HFFc6 (cell line): ENCODE data around the gene GNGT2. TPM values are rescaled to one million over a fixed set of nuclear protein-coding genes. Genes with fewer than 3 reads are reported as not detected.

Source experiments
- DNase-seq: peaks from one replicate; pipeline ENCODE4 v3.0.0-alpha.2; 2018
- H3K27ac Mint-ChIP-seq: 2 replicates; pipeline ENCODE4 v1.8.0; 2020; ENCODE audit warnings: mild to moderate bottlenecking, mixed read lengths
- H3K27me3 Mint-ChIP-seq: 2 replicates; pipeline ENCODE4 v1.8.0; 2021; ENCODE audit warnings: mild to moderate bottlenecking, moderate library complexity, mixed read lengths; ENCODE audit not compliant: insufficient read depth
- H3K36me3 Mint-ChIP-seq: 2 replicates; pipeline ENCODE4 v1.8.0; 2021; ENCODE audit warnings: low read depth, mixed read lengths
- H3K4me1 Mint-ChIP-seq: 2 replicates; pipeline ENCODE4 v1.8.0; 2020; ENCODE audit warnings: low read depth, mixed read lengths
- H3K4me3 Mint-ChIP-seq: 2 replicates; pipeline ENCODE4 v1.8.0; 2020; ENCODE audit warnings: mild to moderate bottlenecking, moderate library complexity, mixed read lengths
- H3K9me3 Mint-ChIP-seq: 2 replicates; pipeline ENCODE4 v1.8.0; 2020; ENCODE audit warnings: mild to moderate bottlenecking, mixed read lengths
- CTCF ChIP-seq: fragments of 200-600 bp; sonication (generic); IDR thresholded peaks from 2 replicates; pipeline ENCODE4 v1.5.0; 2021; ENCODE audit warnings: antibody characterized with exemption, mild to moderate bottlenecking
- total RNA-seq, 6 experiments: library from RNA; stranded (reverse); fragmentation: NEBNext Ultra II Directional; extraction: Animal tissue kit (Norgen Biotek cat#: 25700); gene quantifications; 2 replicates in 1 of 6; 3 replicates in 5 of 6; pipeline ENCODE4 v1.2.3, GENCODE V29; 2021

GNGT2 gene
- total RNA-seq, 6 experiments from 2014 or later: not detected

- no peaks in the 10 kb centered on the region; the same call in none of the 2 replicates for H3K27me3 Mint-ChIP-seq
- no peak for DNase-seq
- no peak overlapping the region for H3K4me3 Mint-ChIP-seq
- no peaks in the 10 kb centered on the region for H3K9me3 Mint-ChIP-seq
- TF ChIP-seq CTCF: no peak
- H3K4me1 Mint-ChIP-seq: peaks cover 33% of the 10 kb centered on the region
- H3K27ac Mint-ChIP-seq: no peak overlapping the region
- no peaks in the 10 kb centered on the region for H3K36me3 Mint-ChIP-seq
These were observed 9.8 kb downstream of the GNGT2 start for GRCh38 chr17:49200423-49201083.

- Mint-ChIP-seq H3K27me3 (peaks cover under 1% of the 10 kb centered on the region), H3K27ac (no peak overlapping the region)
- no peak for TF ChIP-seq CTCF
These were observed 12.2 kb downstream of the GNGT2 start for GRCh38 chr17:49198211-49198610.

GRCh38 chr17:49197346-49197998, 12.9 kb downstream of the GNGT2 start:
- DNase-seq: no peak
- H3K27ac Mint-ChIP-seq: no peak overlapping the region
- peaks cover 6% of the 10 kb centered on the region for H3K27me3 Mint-ChIP-seq
- H3K4me1 Mint-ChIP-seq: peaks cover 37% of the 10 kb centered on the region
- H3K4me3 Mint-ChIP-seq: no peak overlapping the region
- no peaks in the 10 kb centered on the region for H3K36me3 Mint-ChIP-seq
- no peaks in the 10 kb centered on the region for H3K9me3 Mint-ChIP-seq
- no peak for TF ChIP-seq CTCF

More at GRCh38 chr17:49198211-49198610, 12.2 kb downstream of the GNGT2 start:
- no peak for DNase-seq
- Mint-ChIP-seq H3K36me3 (no peaks in the 10 kb centered on the region), H3K4me1 (peaks cover 36% of the 10 kb centered on the region), H3K9me3 (no peaks in the 10 kb centered on the region), H3K4me3 (no peak overlapping the region)

GRCh38 chr17:49196520-49196919, 13.9 kb downstream of the GNGT2 start:
- Mint-ChIP-seq H3K36me3 (no peaks in the 10 kb centered on the region), H3K4me1 (peaks cover 31% of the 10 kb centered on the region), H3K27ac (no peak overlapping the region), H3K4me3 (no peak overlapping the region), H3K9me3 (no peaks in the 10 kb centered on the region), H3K27me3 (peaks cover 12% of the 10 kb centered on the region)
- no peak for DNase-seq
- TF ChIP-seq CTCF: no peak

- Mint-ChIP-seq H3K27me3 (peaks cover 12% of the 10 kb centered on the region), H3K4me1 (peaks cover 27% of the 10 kb centered on the region), H3K4me3 (no peak overlapping the region), H3K9me3 (no peaks in the 10 kb centered on the region), H3K36me3 (no peaks in the 10 kb centered on the region), H3K27ac (no peak overlapping the region)
- no peak for TF ChIP-seq CTCF
- no peak for DNase-seq
These were observed 14.6 kb downstream of the GNGT2 start for GRCh38 chr17:49195751-49196150.
